GM23248 (cell line): ENCODE results near the gene NALCN.

Source experiments
- EZH2 ChIP-seq: fragments of 200-600 bp; sonication (generic); IDR thresholded peaks from 2 replicates; pipeline ENCODE4 v1.6.1; 2018; ENCODE audit warnings: antibody characterized with exemption, mild to moderate bottlenecking; ENCODE audit not compliant: insufficient read depth, poor library complexity, severe bottlenecking
- EZH2phosphoT487 ChIP-seq: fragments of 200-600 bp; sonication (generic); IDR thresholded peaks from 2 replicates; pipeline ENCODE4 v1.6.1; 2018; ENCODE audit warnings: antibody characterized with exemption, moderate library complexity, mild to moderate bottlenecking, low read depth; ENCODE audit not compliant: insufficient read depth

- TF ChIP-seq EZH2phosphoT487 = no peak
- TF ChIP-seq EZH2 = no peak
These were observed 17.6 kb upstream of the NALCN start for GRCh38 chr13:101433895-101434294.
